HG02763 (cell line): ENCODE measurements around the gene LYSMD2.
A peak's percentile ranks its signal among the peaks of the same experiment; 100 is the strongest.

Experiments used
- ATAC-seq: cut with Tn5 transposase; IDR thresholded peaks from one replicate; pipeline ENCODE4 v1.9.1; 2021; ENCODE audit warnings: mild to moderate bottlenecking, moderate library complexity; ENCODE audit not compliant: unreplicated experiment

Gene LYSMD2

DNA sequence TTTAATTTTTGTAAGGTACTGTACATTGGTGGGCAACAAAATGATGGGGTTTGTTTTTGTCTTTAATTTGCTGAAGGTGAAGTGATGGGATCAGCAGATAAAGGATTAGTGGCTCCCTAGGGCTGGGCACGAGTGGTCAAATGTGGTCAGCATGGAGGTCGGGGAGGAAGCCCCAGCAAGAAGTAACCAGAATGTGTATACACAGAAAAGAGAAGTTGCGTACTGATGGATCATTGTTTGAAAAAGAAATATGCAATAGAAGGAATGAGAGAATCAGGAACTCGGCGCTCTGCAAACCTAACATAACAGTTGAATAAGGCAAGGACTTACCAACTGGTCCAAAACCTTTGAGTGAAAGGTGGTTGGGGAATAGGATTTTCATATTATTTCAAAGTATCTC is 15.4 kb upstream of the LYSMD2 start:
- ATAC-seq: no peak

DNA sequence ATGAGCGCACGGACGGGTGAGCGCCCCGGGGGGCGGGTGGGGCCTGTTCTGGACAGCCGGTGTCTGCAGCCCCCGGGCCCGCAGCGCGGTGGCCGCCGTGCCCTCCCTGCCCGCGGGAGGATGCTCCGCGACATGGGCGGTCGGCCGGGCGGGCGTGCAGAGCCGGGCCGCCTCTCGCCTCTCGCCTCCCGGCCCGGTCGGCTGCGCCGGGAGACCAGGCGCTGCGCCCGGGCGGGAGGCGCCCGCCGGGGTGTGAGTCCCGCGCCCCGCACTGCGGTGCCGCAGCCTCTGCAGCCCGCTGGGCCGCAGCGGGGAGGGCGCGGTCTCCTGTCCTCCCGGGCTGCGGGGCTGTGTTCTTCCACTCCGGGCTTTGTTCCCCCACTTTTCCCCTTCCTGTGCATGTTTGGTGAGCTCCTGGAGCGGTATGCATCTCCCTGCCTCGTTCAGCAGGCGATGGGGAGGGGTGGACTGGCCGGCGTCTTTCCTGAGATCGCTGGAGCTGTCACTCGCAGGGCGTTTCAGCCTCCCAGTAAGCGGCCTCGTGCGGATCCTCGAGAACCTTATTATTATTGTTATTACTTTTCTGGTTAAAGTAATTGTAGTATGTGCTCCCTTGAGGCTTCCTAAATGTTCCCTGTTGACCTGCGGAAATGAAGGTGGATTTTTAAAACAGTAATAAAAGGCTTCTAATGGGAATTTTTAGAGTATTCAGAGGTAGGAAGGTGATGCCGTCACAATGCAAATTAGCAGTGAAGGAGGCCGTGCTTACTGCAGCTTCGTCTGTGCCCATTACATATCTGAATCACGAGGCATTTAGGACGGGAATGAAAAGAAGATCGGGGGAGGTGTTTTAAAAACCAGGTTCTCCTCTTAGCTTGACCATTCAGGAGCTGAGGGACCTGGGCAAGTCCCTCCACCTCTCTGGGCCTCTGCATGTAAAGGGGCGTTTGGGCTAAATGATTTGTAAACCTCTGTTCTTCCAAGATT is 14.5 kb upstream of the LYSMD2 start:
- ATAC-seq: peak; percentile 28

DNA sequence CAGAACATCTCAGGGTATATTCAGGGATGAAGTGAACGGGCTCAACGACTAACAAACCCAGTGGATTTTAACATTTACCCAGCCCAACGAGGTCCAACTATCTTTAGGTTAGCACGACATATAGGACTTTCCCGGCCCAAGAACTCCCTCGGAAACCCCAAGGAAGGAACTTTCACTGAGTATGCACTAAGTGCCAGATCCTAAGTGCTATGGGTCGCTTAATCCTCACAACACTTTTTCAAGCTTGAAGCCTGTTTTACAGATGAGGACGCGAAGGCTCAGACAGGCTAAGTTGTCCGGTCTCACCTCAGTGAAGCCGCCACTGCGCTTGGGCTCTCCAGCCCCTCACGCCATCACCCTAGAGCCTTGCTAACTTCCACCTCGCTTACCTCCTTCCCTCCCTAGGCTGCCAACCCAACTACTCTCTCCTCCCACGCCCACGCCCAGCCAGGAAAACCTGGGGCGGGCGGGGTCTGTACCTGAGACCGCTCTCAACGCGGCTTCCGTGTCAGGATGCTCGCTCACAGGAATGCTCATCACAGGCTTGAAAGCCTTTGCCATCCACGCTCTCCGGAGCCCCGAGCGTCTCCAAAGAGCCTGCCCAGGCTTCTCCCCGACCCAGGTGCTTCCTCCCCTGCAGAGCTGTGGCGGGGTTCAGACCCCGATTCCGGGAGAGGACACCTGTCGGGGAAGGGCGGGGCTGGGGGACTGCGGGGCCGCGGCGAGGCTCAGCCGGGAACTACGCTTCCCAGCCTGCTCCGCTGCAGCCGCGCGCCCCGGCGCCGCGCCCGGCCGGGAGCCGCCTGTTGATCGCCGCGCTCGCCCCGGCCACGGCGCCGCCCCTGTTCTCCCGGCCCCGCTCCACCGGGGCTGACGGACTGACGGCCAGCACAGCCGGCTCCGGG is 13.6 kb upstream of the LYSMD2 start, which contains the start of gene TMOD2:
Gene TMOD2, plus strand, starts transcription at position 806 of the 905 bp plus-strand sequence. CDS start 14,845 bp downstream, outside the sequence.
- peak; percentile 77 for ATAC-seq

- ATAC-seq: no peak
Measured at GRCh38 chr15:51750186-51750585, 12.7 kb upstream of the LYSMD2 start.

- no peak for ATAC-seq
Measured at GRCh38 chr15:51749307-51749706, 11.9 kb upstream of the LYSMD2 start.

DNA sequence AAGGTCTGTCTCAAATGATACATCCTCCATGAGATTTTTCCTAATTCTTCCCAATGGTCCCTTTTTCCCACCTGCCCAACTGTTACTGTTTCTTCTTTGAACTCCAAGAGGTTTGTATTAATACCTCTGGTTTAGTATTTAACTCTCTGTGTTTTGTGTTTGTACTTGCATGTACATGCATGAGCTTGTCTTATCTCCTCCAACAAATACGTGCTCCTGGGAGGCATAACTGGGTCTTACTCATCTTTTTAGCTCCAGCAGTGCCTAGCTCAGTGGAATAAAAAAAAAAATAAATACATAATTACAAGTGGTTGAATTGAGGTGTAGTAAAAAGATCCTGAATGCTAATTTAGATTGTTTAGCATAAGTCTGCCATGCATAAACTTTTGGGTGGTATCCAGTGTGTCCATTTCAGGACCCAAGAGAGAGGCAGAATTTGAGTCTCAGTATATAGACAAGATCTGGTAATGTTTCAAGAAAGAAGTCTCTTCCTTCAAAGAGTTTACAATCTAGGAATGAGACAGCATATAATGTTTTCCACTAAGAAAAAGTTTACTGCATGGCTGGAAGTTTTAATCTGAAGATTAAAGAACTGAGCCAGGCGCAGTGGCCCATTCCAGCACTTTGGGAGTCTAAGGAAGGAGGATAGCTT is 1.7 kb upstream of the LYSMD2 start:
- no peak for ATAC-seq

DNA sequence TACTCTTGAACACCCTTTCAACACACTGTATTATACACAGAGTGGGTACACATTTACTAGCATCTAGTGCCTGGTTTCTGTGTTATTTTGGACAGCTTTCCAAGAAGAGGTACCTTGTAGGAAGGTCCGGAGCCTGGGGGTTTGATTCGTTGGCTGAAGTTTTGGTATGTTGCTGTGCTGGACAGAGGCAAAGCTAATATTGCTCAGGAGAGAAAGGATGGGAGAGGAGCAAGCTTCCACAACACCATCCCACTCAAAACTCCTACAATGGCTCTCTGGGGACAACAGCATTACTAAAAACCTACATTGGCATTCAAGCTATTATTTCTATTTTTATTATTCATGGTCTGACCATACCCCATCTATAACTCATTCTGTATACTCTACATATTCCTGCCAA is 1.1 kb upstream of the LYSMD2 start:
- no peak for ATAC-seq

DNA sequence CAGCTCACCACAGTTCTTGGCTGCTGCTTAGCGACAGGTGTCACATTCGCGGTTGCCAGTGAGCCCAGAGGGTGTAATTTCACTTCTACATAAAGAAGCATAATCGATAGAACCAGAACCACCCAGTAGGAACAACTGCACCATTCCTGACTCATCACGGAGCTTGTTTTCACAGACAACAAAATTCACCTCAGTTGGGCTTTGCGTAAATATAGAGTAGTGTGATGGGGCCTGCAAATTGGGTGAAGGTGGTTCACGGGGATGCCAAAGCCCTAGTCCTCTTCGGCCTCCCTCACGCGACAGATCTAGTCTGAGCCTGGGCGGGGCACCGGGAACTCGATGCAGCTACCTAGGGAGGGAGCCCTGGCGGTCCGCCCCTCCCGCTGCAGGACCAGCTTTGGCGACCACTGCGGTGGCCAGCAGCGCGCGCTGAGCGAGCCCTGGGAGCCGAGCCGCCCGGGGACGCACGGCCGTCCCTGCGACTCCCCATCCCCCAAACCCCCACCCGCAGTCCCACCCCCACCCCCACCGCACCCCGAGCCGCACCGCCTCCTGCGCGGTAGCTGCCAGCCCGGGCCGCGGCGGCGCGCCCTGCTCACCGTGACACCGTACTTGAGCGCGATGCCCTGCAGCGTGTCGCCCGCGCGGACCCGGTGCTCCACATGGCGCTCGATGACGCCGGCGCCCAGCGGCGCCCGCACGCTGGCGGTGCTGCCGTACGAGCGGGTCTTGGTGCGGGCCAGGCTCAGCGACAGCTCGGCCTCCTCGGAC is 519 bp downstream of the LYSMD2 start:
- ATAC-seq: peak; percentile 26

DNA sequence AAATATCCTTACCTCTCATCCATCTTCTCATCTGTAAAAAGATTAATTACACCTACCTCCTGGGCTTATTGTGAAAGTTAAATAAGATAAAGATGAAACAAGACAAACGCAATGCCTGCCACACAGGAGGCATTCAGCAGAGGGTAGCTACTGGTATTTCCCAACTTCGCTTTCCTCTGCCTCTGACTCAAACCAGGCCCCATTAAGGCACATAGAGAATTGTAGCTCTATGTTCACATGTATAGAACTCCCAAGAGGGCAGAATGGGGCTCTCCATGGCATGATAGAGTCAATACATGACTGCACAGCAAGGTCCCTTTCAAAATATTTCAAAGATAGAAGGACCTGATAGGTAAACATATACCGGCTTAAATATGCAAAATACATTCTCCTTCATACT is 1.4 kb downstream of the LYSMD2 start:
- ATAC-seq: no peak

GRCh38 chr15:51735228-51736010 is 2.0 kb downstream of the LYSMD2 start:
- no peak for ATAC-seq

- ATAC-seq: no peak
Measured at GRCh38 chr15:51732646-51733045, 4.8 kb downstream of the LYSMD2 start.

DNA sequence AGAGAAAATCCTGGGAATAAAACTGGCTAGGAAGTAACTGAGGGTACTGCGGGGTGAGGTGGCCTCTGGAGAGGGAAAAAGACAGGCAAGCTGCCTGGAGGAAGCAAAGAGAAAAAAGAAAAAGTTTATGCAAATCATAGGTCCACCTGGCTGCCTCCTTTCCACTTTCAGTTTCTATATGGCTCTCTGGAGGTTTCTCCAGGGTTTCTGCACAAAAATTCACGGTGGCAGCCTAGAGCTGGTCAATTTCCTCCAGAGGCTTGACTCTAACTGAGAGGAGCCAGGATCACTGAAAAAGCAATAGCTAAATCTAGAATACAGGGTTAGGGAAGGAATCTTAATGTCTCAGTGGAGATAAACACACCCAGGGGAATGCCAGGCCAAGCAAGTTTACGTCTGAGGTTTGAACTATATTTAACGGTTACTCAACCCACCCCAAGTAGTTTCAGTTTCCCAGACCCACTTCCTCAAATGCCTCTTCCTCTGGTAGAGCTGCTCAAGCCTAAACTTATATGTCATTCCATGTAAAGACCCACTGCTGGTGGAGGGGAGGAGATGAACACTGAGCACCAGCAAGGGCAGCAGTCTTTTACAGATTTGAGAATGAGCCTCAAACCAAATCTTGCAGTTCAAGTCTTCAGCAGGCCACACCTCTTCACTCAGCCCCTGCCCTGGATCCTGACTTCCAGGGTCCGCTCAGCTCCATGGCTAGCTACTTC is 5.7 kb downstream of the LYSMD2 start:
- ATAC-seq: peak; percentile 58

DNA sequence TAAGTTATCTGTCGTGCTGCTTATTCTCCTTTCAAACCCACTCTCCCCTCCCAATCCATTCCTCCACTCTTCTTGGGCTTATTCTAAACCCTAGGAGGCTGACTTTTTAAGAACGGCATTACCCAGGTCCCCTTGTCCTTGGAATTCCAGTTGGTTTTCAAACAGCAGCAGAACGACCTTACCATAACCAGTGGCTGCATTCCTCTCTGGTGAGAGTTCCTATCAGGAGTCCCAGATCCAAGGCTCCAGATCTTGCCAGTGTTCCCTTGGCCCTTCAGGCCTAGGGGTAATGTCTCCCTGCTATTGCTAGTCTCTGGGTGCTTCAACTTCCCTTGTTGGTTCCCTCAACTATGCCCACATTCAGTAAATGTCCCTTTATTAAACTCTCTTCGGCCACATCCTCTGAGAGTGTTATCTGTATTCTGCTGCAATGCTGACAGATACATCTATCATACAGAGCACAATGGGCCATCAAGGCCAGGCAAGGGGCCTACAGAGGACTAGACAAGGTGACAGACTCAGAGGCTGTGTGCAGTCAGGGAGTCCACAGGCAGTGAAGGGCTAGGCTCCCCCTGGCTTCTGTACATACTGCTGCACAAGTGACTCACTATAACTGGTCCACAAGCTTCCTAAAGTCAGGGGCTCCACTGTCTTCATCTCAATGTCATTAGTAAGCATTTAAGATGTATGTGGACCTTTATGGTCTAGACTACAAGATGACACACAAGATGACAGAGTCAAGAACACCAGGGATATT is 10.1 kb downstream of the LYSMD2 start:
- ATAC-seq: no peak

DNA sequence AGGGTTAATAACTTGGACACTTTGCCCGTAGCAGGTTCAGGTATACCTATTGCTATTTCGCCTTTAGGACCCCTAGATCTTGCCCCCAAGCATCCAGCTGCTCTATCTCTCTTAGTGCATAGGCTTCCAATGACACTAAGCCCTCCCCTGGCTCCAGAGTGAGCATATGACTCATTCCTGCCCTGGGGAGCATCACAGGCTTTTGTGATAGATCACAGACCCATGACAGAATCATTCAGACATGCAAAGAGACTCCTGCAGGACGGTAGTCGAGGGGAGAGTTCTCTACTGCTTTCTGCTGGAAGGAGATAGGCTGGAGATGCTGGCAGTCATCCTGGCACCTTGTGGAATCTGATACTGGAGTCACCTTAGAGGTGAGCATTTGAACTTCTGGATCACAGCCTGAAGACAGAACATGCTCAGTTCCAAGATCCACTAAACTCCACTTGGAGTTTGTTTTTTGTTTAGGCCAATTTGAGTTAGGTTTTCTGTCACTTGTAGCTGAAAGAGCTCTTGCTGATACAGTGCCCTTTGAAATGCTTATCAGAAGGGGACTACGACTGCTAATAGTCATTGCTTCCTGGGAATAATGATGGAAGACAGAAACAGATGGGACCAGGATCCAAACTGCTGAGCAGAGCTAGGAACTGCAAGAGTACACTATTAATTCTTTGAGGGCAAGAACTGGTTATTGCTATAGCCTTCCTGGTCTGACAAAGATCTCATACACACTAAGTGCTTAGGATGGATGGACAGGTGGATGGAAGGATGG is 11.0 kb downstream of the LYSMD2 start:
- peak; percentile 73 for ATAC-seq

- no peak for ATAC-seq
Measured at GRCh38 chr15:51724673-51725072, 12.8 kb downstream of the LYSMD2 start.

DNA sequence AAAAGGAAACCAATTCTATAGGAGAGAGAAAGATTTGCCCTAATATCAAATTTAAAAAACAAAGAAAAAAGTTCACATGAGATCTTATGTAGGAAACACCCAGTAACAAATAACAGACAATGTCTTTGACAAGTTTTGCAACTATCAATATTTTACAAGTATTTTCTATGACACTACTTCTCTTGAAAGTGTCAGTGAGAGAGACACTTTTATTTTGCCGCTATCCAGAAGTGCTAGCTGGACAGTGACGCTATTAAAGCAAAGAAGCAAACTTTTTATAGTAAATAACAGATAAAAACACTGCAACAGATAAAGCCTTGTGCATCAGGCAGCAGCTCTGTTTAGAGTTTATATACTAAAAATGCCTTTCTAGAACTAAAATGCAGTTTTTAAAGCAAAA is 13.3 kb downstream of the LYSMD2 start:
- no peak for ATAC-seq

DNA sequence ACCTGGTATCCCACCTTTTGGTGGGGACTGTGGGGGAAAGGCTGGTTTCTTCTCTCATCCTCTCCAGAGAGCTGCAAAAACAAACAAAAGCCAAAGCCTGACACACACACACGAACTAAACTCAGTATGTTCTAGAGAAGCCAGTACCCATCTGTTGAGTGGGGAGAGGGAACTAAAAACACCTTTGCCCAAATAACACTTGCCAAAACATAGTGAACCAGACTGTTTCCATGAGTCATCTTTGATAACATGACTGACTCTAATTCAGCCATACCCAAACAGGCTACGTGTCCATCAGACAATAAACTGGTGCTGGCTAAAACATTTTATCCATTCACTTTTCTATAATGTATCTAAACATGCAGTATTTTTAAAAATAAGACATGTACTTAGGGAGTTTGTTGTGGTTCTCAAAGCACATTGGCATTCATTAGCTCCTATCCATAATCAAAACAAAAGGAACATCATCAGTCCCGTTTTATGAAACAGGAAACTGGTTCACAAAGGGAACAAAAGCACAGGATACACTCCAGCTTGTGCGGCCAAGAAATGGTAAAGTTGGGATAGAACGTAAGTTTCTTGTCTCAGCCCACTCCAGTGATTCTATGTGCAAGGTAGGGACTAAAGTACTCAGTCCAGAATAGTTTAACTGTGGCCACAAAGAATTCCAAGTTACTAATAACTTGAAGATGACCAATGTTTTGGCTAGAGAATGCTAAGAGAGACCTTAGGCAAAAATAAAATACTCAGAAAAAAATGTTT is 16.1 kb downstream of the LYSMD2 start:
- ATAC-seq: no peak
